Naive B cell (primary cell): ENCODE data around the gene PHACTR2. TPM values are rescaled to one million over a fixed set of nuclear protein-coding genes. Genes with fewer than 3 reads are reported as not detected.

Experiments
- ATAC-seq, 2 donors: fragments of 150-1000 bp; cut with Tn5 transposase; 2 replicates each; pipeline ENCODE4 v1.10.0; 2021; ENCODE audit warnings: low read depth in 2 of 2, mild to moderate bottlenecking in 2 of 2, moderate library complexity in 2 of 2
- DNase-seq: peaks from one replicate; pipeline ENCODE4 v3.0.0; 2022
- H3K27ac Mint-ChIP-seq, 6 donors: one replicate each; pipeline ENCODE4 v1.8.0; 2020 to 2022; ENCODE audit warnings: mild to moderate bottlenecking in 6 of 6, mixed read lengths in 6 of 6, moderate library complexity in 5 of 6, inconsistent platforms in 2 of 6
- H3K27me3 Mint-ChIP-seq, 3 donors: one replicate each; pipeline ENCODE4 v1.8.0; 2021 to 2022; ENCODE audit warnings: mixed read lengths in 3 of 3, mild to moderate bottlenecking in 1 of 3
- H3K36me3 Mint-ChIP-seq, 2 donors: one replicate each; pipeline ENCODE4 v1.8.0; 2020 to 2022; ENCODE audit warnings: mixed read lengths in 2 of 2, inconsistent platforms in 1 of 2, mild to moderate bottlenecking in 1 of 2
- H3K4me1 Mint-ChIP-seq, 3 donors: one replicate each; pipeline ENCODE4 v1.8.0; 2020 to 2022; ENCODE audit warnings: mixed read lengths in 3 of 3, inconsistent platforms in 1 of 3, mild to moderate bottlenecking in 1 of 3, moderate library complexity in 1 of 3
- H3K4me3 Mint-ChIP-seq, 8 donors: one replicate each; pipeline ENCODE4 v1.8.0; 2020 to 2022; ENCODE audit warnings: mild to moderate bottlenecking in 8 of 8, mixed read lengths in 8 of 8, moderate library complexity in 8 of 8, inconsistent platforms in 2 of 8
- H3K9me3 Mint-ChIP-seq, 7 donors: one replicate each; pipeline ENCODE4 v1.8.0; 2020 to 2022; ENCODE audit warnings: mixed read lengths in 7 of 7, mild to moderate bottlenecking in 5 of 7, inconsistent platforms in 2 of 7, moderate library complexity in 1 of 7
- polyA plus RNA-seq, 6 donors: library from polyadenylated mRNA; unstranded; fragments of 300-500 nt; fragmentation: Illumina TruSeq; gene quantifications; one replicate each; pipeline ENCODE4 v1.2.3, GENCODE V29; 2021; ENCODE audit warnings: low read depth in 6 of 6

PHACTR2 gene
- polyA plus RNA-seq, 6 donors from 2014 or later, result 0.05 to 3.5 (median 1.5) TPM

- DNase-seq (no peak), ATAC-seq (no peak)
- H3K4me3 Mint-ChIP-seq, result no peak overlapping the region
- H3K27me3 Mint-ChIP-seq, result no peaks in the 10 kb centered on the region
- no peaks in the 10 kb centered on the region for H3K4me1 Mint-ChIP-seq
- peaks cover 0 to 1% (median 0%) of the 10 kb centered on the region in 7 donors for H3K9me3 Mint-ChIP-seq
- H3K27ac Mint-ChIP-seq, result no peak overlapping the region
- peaks cover 2 to 14% of the 10 kb centered on the region in 2 donors for H3K36me3 Mint-ChIP-seq
Measured at GRCh38 chr6:143806282-143807102, 128.7 kb downstream of the PHACTR2 start.

GRCh38 chr6:143807103-143807772 lies 129.5 kb downstream of the PHACTR2 start:
- Mint-ChIP-seq H3K9me3 (no peaks in the 10 kb centered on the region), H3K27me3 (no peaks in the 10 kb centered on the region), H3K36me3 (peaks cover 0 to 8% of the 10 kb centered on the region in 2 donors), H3K4me3 (no peak overlapping the region), H3K27ac (no peak overlapping the region), H3K4me1 (no peaks in the 10 kb centered on the region)
- no peak for DNase-seq
- ATAC-seq, result no peak

GRCh38 chr6:143810745-143811144 lies 133.0 kb downstream of the PHACTR2 start:
- Mint-ChIP-seq H3K9me3 (no peaks in the 10 kb centered on the region), H3K4me1 (no peaks in the 10 kb centered on the region), H3K36me3 (peaks cover 0 to 8% of the 10 kb centered on the region in 2 donors), H3K27me3 (no peaks in the 10 kb centered on the region), H3K27ac (no peak overlapping the region), H3K4me3 (no peak overlapping the region)
- ATAC-seq (no peak), DNase-seq (no peak)

GRCh38 chr6:143811501-143812157 lies 133.9 kb downstream of the PHACTR2 start:
- H3K27ac Mint-ChIP-seq, result no peak overlapping the region
- no peaks in the 10 kb centered on the region for H3K27me3 Mint-ChIP-seq
- DNase-seq (no peak), ATAC-seq (no peak)
- no peaks in the 10 kb centered on the region for H3K9me3 Mint-ChIP-seq
- H3K4me3 Mint-ChIP-seq, result no peak overlapping the region
- H3K36me3 Mint-ChIP-seq, result peaks cover 0 to 8% of the 10 kb centered on the region in 2 donors
- H3K4me1 Mint-ChIP-seq, result no peaks in the 10 kb centered on the region

- no peak overlapping the region for H3K4me3 Mint-ChIP-seq
- H3K4me1 Mint-ChIP-seq, result no peaks in the 10 kb centered on the region
- H3K27ac Mint-ChIP-seq, result no peak overlapping the region
- DNase-seq (no peak), ATAC-seq (no peak)
- H3K36me3 Mint-ChIP-seq, result no peaks in the 10 kb centered on the region
- no peaks in the 10 kb centered on the region for H3K27me3 Mint-ChIP-seq
- H3K9me3 Mint-ChIP-seq, result no peaks in the 10 kb centered on the region
Measured at GRCh38 chr6:143817621-143818020, 139.9 kb downstream of the PHACTR2 start.

- DNase-seq (no peak), ATAC-seq (no peak)
- Mint-ChIP-seq H3K4me3 (no peak overlapping the region), H3K4me1 (no peaks in the 10 kb centered on the region), H3K27me3 (no peaks in the 10 kb centered on the region), H3K9me3 (no peaks in the 10 kb centered on the region), H3K27ac (peak overlapping the region in 1 of 6 donors; percentile 10), H3K36me3 (no peaks in the 10 kb centered on the region)
Measured at GRCh38 chr6:143821359-143821758, 143.6 kb downstream of the PHACTR2 start.

GRCh38 chr6:143822584-143823024 lies 144.8 kb downstream of the PHACTR2 start:
- no peaks in the 10 kb centered on the region for H3K4me1 Mint-ChIP-seq
- H3K4me3 Mint-ChIP-seq, result no peak overlapping the region
- no peaks in the 10 kb centered on the region for H3K36me3 Mint-ChIP-seq
- ATAC-seq (no peak), DNase-seq (no peak)
- no peaks in the 10 kb centered on the region for H3K9me3 Mint-ChIP-seq
- H3K27me3 Mint-ChIP-seq, result no peaks in the 10 kb centered on the region
- H3K27ac Mint-ChIP-seq, result peak overlapping the region in 1 of 6 donors; percentile 0

GRCh38 chr6:143823548-143823947 lies 145.8 kb downstream of the PHACTR2 start:
- H3K9me3 Mint-ChIP-seq, result no peaks in the 10 kb centered on the region
- H3K4me1 Mint-ChIP-seq, result no peaks in the 10 kb centered on the region
- H3K4me3 Mint-ChIP-seq, result no peak overlapping the region
- no peaks in the 10 kb centered on the region for H3K36me3 Mint-ChIP-seq
- H3K27me3 Mint-ChIP-seq, result no peaks in the 10 kb centered on the region
- DNase-seq (no peak), ATAC-seq (no peak)
- no peak overlapping the region for H3K27ac Mint-ChIP-seq

GRCh38 chr6:143828572-143828971 lies 150.8 kb downstream of the PHACTR2 start:
- H3K4me3 Mint-ChIP-seq, result no peak overlapping the region
- no peaks in the 10 kb centered on the region for H3K9me3 Mint-ChIP-seq
- no peaks in the 10 kb centered on the region for H3K27me3 Mint-ChIP-seq
- ATAC-seq (no peak), DNase-seq (no peak)
- no peaks in the 10 kb centered on the region for H3K36me3 Mint-ChIP-seq
- no peak overlapping the region for H3K27ac Mint-ChIP-seq
- H3K4me1 Mint-ChIP-seq, result no peaks in the 10 kb centered on the region

GRCh38 chr6:143836150-143836549 lies 158.4 kb downstream of the PHACTR2 start:
- H3K4me3 Mint-ChIP-seq, result no peak overlapping the region
- peaks cover 0 to 6% of the 10 kb centered on the region in 2 donors for H3K36me3 Mint-ChIP-seq
- H3K4me1 Mint-ChIP-seq, result peaks cover 0 to 2% (median 0%) of the 10 kb centered on the region in 3 donors
- ATAC-seq, result no peak
- H3K27me3 Mint-ChIP-seq, result peaks cover 0 to 14% (median 8%) of the 10 kb centered on the region in 3 donors
- DNase-seq, result no peak
- peaks cover 0 to 1% (median 0%) of the 10 kb centered on the region in 7 donors for H3K9me3 Mint-ChIP-seq
- no peak overlapping the region for H3K27ac Mint-ChIP-seq

- H3K4me3 Mint-ChIP-seq, result peak overlapping the region in 1 of 8 donors; percentile 100
- DNase-seq (no peak), ATAC-seq (no peak)
- peaks cover 0 to 14% (median 8%) of the 10 kb centered on the region in 3 donors for H3K27me3 Mint-ChIP-seq
- H3K9me3 Mint-ChIP-seq, result peaks cover 0 to 1% (median 0%) of the 10 kb centered on the region in 7 donors
- H3K27ac Mint-ChIP-seq, result no peak overlapping the region
- peaks cover 0 to 6% of the 10 kb centered on the region in 2 donors for H3K36me3 Mint-ChIP-seq
- H3K4me1 Mint-ChIP-seq, result peaks cover 5 to 11% (median 6%) of the 10 kb centered on the region in 3 donors
Measured at GRCh38 chr6:143838395-143838794, 160.6 kb downstream of the PHACTR2 start.

GRCh38 chr6:143839196-143839595 lies 161.4 kb downstream of the PHACTR2 start:
- peak overlapping the region in 1 of 8 donors; percentile 100 for H3K4me3 Mint-ChIP-seq
- no peak overlapping the region for H3K27ac Mint-ChIP-seq
- H3K4me1 Mint-ChIP-seq, result peaks cover 11 to 18% (median 14%) of the 10 kb centered on the region in 3 donors
- peaks cover 0 to 14% (median 8%) of the 10 kb centered on the region in 3 donors for H3K27me3 Mint-ChIP-seq
- H3K36me3 Mint-ChIP-seq, result peaks cover 0 to 6% of the 10 kb centered on the region in 2 donors
- peaks cover 0 to 1% (median 0%) of the 10 kb centered on the region in 7 donors for H3K9me3 Mint-ChIP-seq
- no peak for ATAC-seq
- DNase-seq, result no peak

- no peak for DNase-seq
- Mint-ChIP-seq H3K4me3 (peak overlapping the region in 6 of 8 donors; percentile 13 to 100 (median 44)), H3K27me3 (peaks cover 0 to 8% (median 6%) of the 10 kb centered on the region in 3 donors), H3K36me3 (peaks cover 4 to 8% of the 10 kb centered on the region in 2 donors), H3K27ac (peak overlapping the region in 3 of 6 donors; percentile 61 to 80 (median 75)), H3K9me3 (peaks cover 0 to 1% (median 0%) of the 10 kb centered on the region in 7 donors), H3K4me1 (peaks cover 14 to 20% (median 17%) of the 10 kb centered on the region in 3 donors)
- ATAC-seq, result no peak
Measured at GRCh38 chr6:143840595-143841265, 163.0 kb downstream of the PHACTR2 start.
